Activated CD4-positive, CD25-positive, alpha-beta regulatory T cell treated with anti-CD3 and anti-CD28 coated beads, Interleukin-2, amount 50 U/mL, for 24 hours (primary cell): ENCODE results near the gene SOX6.

Source experiments
- ATAC-seq, 2 donors: fragments of 150-1000 bp; cut with Tn5 transposase; one replicate each; pipeline ENCODE4 v1.10.0; 2021; ENCODE audit warnings: mild to moderate bottlenecking in 1 of 2, moderate library complexity in 1 of 2

Gene SOX6

DNA sequence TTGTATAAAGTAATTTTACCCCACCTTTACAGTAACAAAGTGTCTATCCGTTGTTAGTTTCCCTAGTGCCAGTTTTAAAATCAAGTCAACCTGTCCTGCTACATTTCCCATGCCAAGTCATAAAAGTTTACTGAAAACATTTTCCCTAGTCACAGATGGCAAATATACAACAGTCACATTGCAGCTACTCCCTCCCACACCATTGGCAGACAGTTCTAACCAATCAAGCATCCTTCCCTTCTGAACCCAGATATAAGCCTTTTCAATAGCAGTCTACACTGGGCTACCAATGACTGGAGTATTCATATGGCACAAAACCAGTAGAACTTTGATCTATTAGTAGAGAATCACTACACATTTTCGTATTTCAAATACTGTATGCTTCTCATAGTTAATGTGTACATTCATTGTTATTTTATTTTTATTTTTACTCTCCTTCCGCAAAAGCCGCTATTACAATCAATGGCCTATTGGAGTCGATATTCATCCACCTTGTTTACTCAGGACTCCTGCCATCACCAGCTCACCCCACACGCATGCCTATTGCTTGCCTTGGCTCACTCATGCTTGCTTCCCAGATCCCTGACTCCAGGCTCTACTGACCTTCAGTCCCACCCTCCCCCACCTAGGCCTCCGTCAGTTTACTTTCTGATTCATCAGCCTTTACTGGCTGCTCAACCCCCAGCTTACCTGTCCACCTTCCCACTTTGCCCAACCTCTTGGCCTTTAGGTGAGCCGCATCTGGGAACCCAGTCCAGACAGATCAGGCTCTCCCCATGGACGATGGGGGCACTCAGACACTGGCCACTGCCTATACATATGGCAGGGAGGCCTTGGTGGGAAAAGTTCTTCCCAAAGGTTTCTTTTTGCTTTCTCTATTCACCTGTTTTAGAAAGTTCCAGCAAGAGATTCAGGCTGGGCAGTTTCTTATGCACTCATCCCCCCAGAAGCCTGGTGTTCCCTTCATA lies 408.4 kb downstream of the SOX6 start:
- ATAC-seq: no peak

DNA sequence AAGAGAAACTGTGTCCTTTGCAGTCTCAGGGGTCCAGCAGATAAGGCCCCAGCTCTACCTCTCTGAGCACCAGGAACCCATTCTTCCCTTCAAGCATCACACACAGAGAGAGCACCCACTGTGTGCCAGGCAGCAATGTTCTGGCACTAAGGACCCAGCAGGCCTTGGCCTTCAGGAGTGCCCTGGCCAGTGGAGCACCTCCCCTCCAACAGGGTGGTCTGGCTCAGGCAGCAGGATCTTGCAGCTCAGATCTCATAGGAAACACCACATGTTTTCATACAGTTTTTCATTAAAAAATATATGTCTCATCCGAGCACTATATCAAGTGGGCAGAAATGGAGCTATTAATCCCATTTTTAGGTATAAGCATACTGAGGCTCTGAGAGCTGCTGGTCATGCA lies 410.6 kb downstream of the SOX6 start:
- ATAC-seq: no peak

DNA sequence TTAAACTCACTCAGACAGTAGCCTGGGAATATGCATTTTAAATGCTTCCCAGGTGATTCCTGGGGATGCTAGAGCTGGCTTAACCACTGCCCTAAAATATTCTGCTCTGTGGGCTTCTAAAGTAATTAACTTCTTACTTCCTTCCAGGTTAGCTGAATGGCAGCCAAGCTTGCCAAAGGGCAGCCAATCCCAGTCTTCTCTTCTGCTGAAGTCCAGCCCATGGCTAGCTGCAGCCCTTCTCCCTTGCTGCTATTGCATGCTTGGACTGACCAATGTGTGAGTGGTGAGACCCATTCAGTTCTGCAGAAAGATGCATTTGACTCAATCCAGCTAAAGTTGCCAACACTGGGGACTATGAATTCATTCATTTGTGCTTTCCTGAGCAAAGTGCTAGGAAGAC lies 411.9 kb downstream of the SOX6 start:
- ATAC-seq: no peak

DNA sequence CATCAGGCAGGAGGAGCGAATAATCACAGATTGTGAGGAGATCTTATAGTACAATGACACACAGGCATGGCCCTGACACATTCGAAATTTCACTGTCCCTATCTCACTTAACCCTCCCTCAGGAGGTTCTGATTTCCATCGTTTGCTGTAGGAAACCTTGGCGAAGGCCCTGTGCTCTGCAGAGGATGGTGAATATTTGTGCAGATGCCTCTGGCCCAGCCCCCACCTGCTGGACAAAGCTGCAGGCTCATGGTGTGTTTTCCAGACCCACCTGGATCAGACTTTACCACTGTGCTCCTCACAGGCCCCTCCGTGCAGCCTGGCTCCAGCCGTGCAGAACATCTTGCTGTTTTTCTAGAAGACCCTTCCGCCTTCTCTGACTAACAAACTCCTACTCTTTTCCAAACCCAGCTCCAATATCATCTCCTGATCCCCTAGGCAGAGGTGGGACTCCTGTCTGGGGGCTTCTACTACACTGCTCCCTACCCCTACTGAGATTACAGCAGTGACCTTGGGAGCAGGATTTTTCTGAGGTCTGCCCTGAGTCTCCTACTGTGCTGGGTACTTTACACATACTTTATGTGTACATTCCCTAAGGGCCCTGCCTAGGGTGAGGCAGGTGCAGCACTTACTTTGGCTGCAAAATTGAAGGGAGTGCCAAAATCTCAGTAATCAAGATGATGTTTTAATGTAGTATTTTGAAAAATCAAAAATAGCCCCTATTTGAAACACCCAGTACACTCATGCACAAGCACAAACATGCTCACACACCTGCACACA lies 412.7 kb downstream of the SOX6 start:
- no peak for ATAC-seq

DNA sequence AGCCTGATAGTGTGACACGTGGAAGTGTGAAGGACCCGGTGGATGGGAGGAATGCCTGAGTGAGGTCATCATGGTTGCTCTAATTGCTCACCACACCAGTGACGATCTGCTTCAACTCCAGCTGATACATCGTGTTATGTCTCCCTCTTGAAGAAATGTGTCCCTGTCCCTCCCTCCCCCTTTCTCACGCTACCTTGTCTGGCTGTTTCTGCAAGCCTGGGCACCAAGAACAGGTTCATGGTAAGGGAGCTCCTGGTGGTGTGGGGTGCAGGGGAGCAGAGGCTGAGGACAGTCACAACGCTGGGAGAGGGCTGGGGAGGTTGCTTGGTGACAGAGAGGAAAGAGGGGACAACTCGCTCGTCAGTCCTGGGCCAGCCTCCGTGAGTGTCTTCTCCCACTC lies 413.4 kb downstream of the SOX6 start:
- ATAC-seq: no peak

DNA sequence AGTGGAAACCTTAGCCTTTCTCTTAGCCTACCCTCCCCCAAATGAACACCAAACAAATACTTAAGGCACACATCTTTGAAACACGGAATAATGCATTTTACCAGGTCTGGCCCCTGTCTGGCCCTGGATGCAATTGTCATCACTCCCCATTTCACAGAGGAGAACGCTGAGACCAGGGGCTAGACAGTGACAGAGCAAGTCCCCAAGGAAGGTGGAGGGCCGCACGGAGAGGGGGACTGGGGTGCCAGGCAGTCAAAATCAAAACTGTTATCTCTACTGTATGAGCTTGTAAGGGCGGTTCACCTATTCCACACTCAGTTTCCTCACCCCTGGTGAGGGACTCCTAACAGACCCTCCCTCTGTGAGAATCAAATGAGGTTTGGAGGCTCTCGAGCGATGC lies 414.2 kb downstream of the SOX6 start:
- no peak for ATAC-seq

DNA sequence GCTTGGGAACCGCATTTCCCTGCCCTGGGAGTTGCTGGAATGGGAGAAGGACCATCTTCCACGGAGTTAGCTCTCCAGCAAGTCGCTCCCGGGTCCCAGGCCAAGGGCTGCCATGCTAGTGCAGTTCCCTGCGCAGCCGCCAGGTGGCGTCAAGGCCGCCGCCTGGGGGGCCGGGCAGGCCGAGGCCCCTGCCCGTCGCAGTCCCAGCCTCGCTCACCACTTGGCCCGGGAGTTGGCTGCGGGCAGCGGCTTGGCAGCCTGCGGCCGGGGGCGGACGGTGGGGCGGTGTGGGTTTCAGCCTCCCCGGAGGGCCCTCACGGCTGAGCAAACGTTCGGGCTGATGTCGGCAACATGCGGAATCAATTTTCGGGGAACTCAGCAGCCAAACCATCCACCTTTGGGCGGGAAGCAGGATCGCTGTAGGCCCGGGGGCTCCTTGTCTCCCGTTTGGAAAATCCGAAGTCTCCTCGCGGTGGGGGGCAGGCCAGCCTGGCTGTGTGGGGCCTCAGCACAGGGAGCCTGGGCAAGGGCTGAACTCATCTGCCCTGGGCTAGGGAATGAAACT lies 415.1 kb downstream of the SOX6 start:
- ATAC-seq: no peak

DNA sequence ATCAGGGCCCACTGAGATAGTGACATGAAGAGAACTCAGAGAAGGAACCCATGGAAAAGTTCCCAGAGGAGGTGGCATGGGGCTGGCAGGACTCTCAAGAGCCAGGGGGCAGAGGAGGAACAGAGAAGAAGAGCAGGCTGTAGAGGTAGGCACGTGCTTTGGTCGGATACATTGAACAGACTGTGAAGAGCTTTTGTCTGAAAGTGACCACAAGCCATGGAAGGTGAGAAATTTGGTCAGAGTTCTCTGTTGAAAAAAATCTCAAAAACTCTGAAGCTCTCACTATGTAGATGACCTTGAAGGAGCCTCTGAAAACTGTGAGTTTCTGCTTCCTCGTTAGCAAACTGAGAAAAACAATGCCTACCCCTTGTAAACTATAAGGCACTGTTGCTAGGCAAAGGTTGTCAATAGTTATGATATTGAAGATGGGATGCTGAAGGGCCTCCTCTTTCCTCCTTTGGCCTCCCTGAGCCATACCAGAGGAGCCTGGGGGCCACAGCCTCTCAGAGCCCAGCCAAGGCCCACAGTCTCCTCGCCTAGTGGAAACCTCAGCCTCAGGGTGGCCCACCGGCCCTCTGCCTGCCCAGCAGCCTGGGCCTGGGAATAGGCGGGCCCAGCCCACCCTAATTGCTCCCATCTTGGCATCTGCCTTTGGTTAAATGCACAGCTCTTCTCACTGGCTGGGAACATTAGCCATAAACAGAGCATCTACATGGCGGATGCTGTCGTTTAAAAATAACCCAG lies 415.7 kb downstream of the SOX6 start:
- no peak for ATAC-seq

DNA sequence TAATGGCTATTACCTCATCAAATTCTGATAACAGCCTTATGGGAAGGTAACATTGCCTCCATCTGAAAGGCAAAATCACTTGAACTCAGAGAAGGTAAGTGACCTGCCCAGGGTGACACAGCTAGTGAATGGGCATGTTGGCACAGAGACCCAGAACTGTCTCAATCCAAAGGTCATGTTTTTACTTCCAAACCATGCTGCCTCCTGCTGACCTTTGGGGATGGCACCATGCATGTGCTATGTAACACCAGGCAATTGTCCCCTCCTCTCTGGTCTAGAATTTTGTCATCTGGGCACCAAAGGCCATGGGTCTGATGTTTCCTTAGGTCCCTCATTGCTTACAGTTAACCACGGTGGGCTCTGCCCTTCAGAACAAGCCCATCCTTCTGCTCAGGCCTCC lies 417.4 kb downstream of the SOX6 start:
- no peak for ATAC-seq

DNA sequence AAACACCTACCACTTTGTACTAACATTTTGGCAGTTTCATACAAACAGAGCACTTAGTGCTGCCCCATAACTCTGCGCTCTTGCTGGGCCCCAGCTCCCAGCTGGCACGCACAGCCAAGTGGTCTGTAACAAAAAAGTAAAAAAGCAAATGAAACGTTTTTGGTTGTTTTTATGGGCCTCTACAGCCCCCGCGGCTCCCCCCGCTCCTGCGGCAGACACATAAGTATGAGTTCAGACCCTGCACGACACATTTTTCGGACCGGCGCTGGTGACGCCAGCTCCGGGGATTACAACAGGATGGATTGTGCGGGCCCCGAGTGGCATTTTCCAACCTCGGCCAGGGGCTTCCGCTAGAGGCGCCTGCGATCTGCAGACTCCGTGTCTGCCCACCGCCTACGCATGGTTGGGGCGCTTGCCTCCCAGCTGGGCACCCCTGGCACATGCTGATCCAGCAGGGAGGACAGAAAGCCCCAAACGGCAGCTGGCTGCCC lies 418.2 kb downstream of the SOX6 start:
- ATAC-seq: no peak

DNA sequence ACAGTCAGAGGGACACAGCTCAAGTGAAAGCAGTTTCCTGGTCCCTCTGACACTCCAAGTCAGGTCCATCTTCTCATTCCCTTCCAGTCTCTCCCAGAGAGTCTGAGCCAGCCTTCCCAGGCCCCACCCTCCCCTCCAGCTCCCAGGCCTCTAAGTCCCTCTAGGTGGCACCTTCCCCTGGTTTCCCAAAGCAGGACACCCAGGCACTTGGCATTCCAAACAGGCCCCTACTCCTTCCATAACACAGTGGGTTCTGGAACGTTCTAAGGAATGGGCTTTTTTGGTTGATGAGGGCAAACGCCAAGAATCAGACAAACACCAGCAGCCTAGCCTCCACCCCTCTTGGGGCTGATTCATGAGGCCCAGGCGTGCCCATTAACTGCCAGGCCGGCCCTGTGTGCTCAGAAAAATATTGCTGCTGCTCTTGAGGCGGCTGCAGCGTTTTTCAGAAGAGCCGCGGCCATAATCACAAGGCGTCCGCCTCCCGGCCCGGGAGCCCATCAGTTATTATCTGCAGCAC lies 418.7 kb downstream of the SOX6 start:
- no peak for ATAC-seq

DNA sequence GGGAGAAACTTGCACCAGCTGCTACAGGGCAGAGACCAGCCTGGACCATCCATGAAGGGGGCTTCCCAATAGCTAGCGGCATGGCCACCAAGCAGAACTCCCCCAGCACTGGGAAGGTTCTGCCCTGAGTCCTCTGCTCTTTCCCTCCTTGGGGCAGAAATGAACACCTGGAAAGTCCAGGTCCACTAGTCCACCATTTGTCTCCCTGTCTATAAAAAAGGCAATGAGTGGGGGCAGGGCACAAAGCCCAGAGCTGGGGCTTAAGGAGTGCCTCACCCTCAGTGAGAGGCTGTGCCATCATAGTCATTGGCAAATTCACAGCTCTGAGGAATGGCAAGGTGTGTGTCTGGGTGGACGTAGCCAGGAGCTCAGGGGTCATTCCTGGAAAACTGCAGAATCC lies 420.3 kb downstream of the SOX6 start:
- no peak for ATAC-seq

DNA sequence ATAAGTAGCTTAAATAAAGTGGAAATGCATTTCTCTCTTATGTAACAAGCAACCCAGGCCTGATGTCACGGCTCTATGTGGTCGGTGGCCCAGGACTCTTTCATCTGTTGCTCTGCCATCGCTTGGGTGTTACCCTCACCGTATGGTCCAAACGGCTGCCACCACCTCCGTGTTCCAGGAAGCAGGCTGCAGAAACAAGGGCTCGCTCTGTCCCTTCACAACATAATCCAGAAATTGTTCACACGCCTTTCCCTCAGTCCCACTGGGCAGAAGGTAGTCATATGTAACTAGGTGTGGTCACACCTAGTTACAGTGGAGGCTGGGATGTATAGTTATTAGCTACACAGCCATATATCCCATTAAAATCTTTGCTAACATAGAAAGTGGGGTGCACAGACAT lies 421.0 kb downstream of the SOX6 start:
- ATAC-seq: no peak

DNA sequence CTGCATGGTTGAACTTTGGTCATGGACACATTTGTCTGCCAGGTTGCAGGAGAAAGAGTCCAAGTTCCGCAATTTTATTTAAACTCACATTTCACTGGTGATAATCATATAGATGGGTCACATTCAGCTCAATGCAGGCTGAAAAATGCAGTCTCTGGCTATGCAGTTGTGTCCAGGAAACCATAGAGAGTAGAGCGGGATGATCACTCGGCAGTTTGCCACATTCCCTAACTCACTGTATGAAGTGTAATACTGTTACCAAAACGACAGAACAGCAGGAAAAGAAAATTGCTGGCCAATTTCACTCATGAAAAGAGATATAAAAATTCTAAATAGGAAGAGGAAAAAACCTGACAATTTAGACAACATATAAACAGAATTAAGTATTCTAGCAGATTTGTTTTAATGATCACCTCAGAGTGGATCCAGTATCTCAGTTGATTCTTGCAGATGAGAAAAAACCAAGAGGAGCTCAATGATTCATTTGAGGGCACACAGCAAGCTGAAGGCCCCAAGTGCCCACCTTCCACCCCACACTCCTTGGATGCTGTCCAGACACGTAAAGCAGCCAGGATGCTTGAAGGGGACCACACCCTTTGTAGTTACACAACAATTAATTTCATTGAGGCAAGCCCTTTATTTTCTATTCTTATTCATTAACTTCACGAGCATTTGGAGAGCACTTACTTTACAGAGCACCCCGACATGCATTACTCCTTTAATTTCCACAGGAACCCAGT lies 422.3 kb downstream of the SOX6 start:
- no peak for ATAC-seq

DNA sequence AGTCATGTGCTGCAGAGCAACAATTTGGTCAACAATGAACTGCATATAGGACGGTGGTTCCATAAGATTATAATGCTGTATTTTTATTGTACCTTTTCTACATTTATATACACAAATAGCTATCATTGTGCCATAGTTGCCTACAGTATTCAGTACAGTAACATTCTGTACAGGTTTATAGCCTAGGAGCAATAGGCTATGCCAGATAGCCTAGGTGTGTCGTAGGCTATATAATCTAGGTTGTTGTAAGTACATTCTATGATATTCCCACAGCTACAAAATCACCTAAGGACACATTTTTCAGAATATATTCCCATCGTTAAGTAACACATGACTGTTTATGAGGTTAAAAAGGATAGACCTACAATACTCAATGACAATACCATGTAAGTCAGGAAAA lies 423.9 kb downstream of the SOX6 start:
- ATAC-seq: no peak

DNA sequence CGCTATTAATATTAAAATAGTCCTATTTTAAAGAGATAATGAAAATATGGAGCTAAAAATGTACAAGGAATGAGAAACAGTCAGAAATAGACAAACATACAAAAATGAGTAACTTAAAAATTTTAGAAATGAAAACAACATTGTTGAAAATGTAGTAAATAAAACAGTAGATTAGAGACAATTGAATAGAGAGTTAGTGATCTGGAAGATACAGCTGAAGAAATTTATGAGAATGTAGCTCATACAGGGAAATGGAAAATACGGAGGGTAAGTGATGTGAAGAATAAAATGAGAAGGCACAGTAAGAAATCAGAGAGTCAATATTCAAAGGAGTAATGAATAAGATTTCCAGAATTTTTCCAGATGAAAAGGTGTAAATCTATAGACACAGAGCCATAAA lies 424.8 kb downstream of the SOX6 start:
- no peak for ATAC-seq

DNA sequence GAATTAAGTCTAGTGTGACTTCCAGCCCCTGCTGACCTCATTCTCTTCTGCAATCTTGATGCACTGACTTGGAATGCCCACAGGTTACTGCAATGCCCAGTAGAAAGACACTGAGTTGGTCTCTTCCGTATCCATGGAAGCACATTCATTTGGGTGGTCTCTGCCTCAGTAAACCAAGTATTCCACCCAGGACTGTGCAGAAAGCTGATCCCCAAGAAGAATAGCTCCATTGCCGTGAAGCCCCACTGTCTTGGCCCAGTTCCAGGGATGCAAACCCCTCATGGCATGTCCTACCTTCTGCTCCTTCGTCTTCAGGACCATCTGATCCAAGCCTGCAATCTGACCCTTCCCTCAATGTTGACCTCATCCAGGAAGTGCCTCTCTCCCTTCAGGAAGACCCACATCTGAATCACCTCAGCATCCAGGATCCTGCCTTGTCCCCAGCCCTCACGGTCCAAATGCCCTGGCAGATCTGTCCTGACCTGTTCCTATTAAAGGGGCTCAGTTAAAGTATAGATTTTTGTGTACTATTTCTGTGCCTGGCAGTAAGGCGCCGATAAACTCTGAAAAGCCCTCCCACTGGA lies 425.8 kb downstream of the SOX6 start:
- no peak for ATAC-seq

DNA sequence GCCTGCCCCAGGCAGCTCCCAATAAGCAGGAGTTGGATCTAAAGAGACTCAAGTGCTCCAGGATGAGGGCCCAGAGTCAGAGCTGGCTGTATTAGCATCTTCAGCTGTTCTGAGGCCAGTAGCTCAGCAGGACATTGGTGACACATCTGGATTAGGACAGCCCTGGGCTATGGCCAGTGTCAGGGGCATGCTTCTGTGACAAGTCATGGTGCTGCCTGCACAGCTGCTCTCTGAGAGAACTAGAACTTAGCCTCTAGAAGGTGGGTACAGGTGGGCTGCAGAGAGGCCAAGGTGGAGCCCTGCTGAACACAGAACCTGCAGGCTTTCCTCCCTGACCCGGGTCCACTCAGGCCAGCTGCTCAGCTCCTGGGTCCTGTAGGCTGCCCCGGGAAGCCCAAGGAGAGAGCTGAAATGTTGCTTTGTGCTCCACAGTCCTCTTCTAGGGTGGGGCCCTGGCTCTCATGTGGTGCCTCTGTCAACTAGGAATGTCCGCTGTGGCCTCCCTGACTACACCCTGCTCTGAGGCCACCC lies 426.9 kb downstream of the SOX6 start:
- ATAC-seq: no peak

DNA sequence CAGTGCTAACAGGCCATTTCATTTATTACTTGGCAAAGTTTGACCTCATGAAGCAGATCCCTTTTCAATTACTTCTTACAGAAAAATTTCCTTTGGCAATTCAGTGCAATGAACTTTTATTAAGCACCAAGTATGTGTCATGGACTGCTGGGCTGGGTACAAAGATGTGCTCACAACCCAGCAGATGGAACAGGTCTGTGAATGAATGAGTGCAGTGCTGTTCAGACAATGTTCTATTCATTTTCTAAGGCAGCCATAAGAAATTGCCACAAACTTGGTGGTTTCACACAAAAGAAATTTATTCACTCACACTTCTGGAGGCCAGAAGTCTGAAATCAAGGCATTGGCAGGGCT lies 428.5 kb downstream of the SOX6 start:
- ATAC-seq: no peak

DNA sequence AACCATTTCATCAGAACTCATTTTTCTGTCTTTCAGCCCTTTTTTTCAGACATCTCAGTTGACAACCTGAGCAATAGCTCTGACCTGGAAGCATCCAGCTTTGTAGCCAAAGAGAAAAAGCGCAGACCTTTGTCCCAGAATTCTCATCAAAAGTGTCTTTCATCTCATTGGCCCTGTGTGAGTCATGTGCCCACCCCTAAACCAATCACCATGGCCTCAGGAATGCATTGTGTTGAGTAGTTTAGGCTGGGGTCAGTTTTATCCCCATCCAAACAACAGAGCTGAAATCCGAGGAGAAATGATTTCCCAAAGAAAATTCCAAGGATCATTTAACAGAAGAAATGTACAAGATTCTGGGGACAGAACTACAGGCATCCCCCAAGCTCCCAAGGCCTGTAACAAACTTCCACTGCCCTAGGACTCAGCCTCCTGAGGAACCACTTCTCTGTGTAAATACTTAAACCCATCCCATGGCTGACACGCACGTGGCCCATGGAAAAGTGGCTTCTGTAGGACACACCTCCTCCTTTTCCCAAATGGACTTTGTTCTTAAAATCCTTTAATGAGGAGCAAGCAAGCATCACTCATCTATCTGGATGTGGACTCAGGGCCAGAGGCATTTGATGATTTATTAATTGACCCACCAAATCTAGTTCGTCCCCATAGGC lies 429.0 kb downstream of the SOX6 start:
- ATAC-seq: no peak

DNA sequence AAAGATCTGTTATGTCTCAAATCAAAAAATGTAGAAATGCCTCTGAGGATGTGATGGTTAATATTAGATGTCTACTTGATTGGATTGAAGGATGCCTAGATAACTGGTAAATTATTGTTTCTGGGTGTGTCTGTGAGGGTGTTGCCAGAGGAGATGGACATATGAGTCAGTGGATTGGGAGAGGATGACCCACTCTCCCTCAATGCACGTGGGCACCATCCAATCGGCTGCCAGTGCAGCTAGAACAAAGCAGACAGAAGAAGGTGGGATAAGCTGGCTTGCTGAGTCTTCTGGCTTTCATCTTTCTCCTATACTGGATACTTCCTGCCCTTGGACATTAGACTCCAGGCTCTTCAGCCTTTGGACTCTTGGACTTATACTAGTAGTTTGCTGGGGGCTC lies 430.3 kb downstream of the SOX6 start:
- no peak for ATAC-seq
